ENCODE results near the gene GJB5. TPM values are rescaled to one million over a fixed set of nuclear protein-coding genes. Genes with fewer than 3 reads are reported as not detected.

The GJB5 gene
- total RNA-seq, 1 donor: not detected

DNA sequence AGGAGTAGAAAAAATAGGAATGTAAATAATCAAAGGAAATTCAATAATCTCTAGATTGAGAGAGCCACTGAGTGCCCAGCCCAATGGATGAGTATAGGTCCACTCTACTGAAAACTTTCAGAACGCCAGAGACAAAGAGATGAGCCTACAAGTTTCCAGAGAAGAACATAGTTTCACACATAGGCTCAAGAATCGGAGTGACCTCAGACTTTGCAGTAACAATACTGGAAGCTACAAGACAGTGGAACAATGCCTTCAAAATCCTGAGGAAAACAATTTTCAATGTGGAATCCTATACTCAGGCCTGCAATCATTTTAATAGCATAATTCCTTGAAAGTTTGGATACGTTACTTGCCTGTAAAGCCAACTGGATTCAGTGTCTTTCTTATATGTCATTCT is 48.9 kb downstream of the GJB5 start:
- TF ChIP-seq, protein P1, sequence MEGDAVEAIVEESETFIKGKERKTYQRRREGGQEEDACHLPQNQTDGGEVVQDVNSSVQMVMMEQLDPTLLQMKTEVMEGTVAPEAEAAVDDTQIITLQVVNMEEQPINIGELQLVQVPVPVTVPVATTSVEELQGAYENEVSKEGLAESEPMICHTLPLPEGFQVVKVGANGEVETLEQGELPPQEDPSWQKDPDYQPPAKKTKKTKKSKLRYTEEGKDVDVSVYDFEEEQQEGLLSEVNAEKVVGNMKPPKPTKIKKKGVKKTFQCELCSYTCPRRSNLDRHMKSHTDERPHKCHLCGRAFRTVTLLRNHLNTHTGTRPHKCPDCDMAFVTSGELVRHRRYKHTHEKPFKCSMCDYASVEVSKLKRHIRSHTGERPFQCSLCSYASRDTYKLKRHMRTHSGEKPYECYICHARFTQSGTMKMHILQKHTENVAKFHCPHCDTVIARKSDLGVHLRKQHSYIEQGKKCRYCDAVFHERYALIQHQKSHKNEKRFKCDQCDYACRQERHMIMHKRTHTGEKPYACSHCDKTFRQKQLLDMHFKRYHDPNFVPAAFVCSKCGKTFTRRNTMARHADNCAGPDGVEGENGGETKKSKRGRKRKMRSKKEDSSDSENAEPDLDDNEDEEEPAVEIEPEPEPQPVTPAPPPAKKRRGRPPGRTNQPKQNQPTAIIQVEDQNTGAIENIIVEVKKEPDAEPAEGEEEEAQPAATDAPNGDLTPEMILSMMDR (IDR thresholded peaks at IDR 0.05; ENCODE audit: insufficient read depth, low read length): no peak
- no peak for DNase-seq (ENCODE audit: low read depth)
- no peak overlapping the region for H3K4me3 ChIP-seq (ENCODE audit: low read depth, low read length)

DNA sequence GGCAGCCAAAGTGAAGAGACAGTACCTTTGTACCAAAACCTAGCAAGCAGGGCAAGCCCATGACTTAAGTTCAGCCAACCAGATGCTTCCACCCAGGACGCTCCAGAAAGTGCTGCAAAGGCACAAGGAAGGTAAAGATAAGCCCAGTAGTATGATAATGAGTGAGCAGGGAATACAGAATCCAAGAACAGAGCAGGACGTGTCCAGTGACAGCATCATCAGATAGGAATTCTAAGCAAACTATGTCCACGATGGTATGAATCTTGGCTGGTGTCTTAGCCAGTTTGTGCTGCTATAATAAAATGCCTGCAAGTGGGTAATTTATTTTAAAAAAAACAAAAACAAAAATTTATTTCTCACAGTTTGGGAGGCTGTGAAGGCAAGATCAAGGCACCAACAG is 51.5 kb downstream of the GJB5 start:
- no peak overlapping the region for H3K4me3 ChIP-seq (ENCODE audit: low read depth, low read length)
- TF ChIP-seq, protein P1 (IDR thresholded peaks at IDR 0.05; ENCODE audit: insufficient read depth, low read length): no peak
- peak; percentile 33 for DNase-seq (ENCODE audit: low read depth)

Other genes with a start within 250 kb of the GJB5 start
- gene GJB4, start 4.7 kb downstream of the GJB5 start, total RNA-seq (ENCODE audit: low replicate concordance): not detected in 2 replicates
- gene GJB3, start 26.2 kb downstream of the GJB5 start, total RNA-seq (ENCODE audit: low replicate concordance): not detected in 2 replicates
- gene GJA4, start 38.0 kb downstream of the GJB5 start, total RNA-seq (ENCODE audit: low replicate concordance): not detected in 2 replicates
- gene SMIM12, start 104.7 kb downstream of the GJB5 start, total RNA-seq (ENCODE audit: low replicate concordance): 9.7 and 24.9 TPM in 2 replicates
- gene DLGAP3, start 174.6 kb downstream of the GJB5 start, total RNA-seq (ENCODE audit: low replicate concordance): not detected in 2 replicates
- 17.8 and 31.6 TPM in 2 replicates for gene TMEM35B, start 230.3 kb downstream of the GJB5 start, total RNA-seq (ENCODE audit: low replicate concordance)